Endothelial cell (in vitro differentiated cells): ENCODE results near the gene PRKAR2A. TPM values are rescaled to one million over a fixed set of nuclear protein-coding genes. Genes with fewer than 3 reads are reported as not detected.

Experiments used
- DNase-seq: peaks from one replicate; pipeline ENCODE4 v3.0.0; 2021; ENCODE audit warnings: low spot score
- H3K27ac Mint-ChIP-seq: one replicate; pipeline ENCODE4 v1.8.0; 2021; ENCODE audit warnings: mixed read lengths, inconsistent platforms; ENCODE audit not compliant: unreplicated experiment
- H3K27me3 Mint-ChIP-seq: one replicate; pipeline ENCODE4 v1.8.0; 2021; ENCODE audit warnings: mild to moderate bottlenecking, moderate library complexity, mixed read lengths, inconsistent platforms; ENCODE audit not compliant: unreplicated experiment
- H3K36me3 Mint-ChIP-seq: one replicate; pipeline ENCODE4 v1.8.0; 2021; ENCODE audit warnings: mild to moderate bottlenecking, low read depth, mixed read lengths, inconsistent platforms; ENCODE audit not compliant: unreplicated experiment
- H3K4me1 Mint-ChIP-seq: one replicate; pipeline ENCODE4 v1.8.0; 2021; ENCODE audit warnings: mild to moderate bottlenecking, mixed read lengths, inconsistent platforms; ENCODE audit not compliant: unreplicated experiment
- H3K4me3 Mint-ChIP-seq: one replicate; pipeline ENCODE4 v1.8.0; 2021; ENCODE audit warnings: mild to moderate bottlenecking, mixed read lengths, inconsistent platforms; ENCODE audit not compliant: unreplicated experiment
- H3K9me3 Mint-ChIP-seq: one replicate; pipeline ENCODE4 v1.8.0; 2021; ENCODE audit warnings: mixed read lengths, inconsistent platforms; ENCODE audit not compliant: unreplicated experiment
- CTCF ChIP-seq: fragments of 200-600 bp; sonication (generic); IDR thresholded peaks from one replicate; pipeline ENCODE4 v1.5.0; 2021; ENCODE audit warnings: antibody characterized with exemption; ENCODE audit not compliant: unreplicated experiment
- total RNA-seq: library from RNA; stranded (reverse); fragmentation: NEBNext Ultra II Directional; extraction: Animal tissue kit (Norgen Biotek cat#: 25700); gene quantifications from one replicate; pipeline ENCODE4 v1.2.1, GENCODE V29; 2021; ENCODE audit not compliant: unreplicated experiment

The PRKAR2A gene
- total RNA-seq, 1 donor from 2014 or later, result 67.3 TPM

GRCh38 chr3:48700731-48701405 is 146.8 kb downstream of the PRKAR2A start:
- peaks cover 14% of the 10 kb centered on the region for H3K36me3 Mint-ChIP-seq

GRCh38 chr3:48698891-48699290 is 148.8 kb downstream of the PRKAR2A start:
- Mint-ChIP-seq H3K27me3 (peaks cover 1% of the 10 kb centered on the region), H3K36me3 (peaks cover 21% of the 10 kb centered on the region), H3K4me3 (no peak overlapping the region), H3K27ac (no peak overlapping the region), H3K4me1 (peaks cover 7% of the 10 kb centered on the region), H3K9me3 (no peaks in the 10 kb centered on the region)
- DNase-seq, result no peak
- TF ChIP-seq CTCF, result no peak

More at GRCh38 chr3:48700731-48701405, 146.8 kb downstream of the PRKAR2A start:
- Mint-ChIP-seq H3K27ac (no peak overlapping the region), H3K4me1 (peaks cover 14% of the 10 kb centered on the region), H3K9me3 (no peaks in the 10 kb centered on the region), H3K27me3 (peaks cover 1% of the 10 kb centered on the region), H3K4me3 (no peak overlapping the region)
- no peak for DNase-seq
- no peak for TF ChIP-seq CTCF

GRCh38 chr3:48697952-48698351 is 149.7 kb downstream of the PRKAR2A start:
- peaks cover 29% of the 10 kb centered on the region for H3K36me3 Mint-ChIP-seq
- TF ChIP-seq CTCF, result no peak
- no peak overlapping the region for H3K27ac Mint-ChIP-seq
- no peaks in the 10 kb centered on the region for H3K9me3 Mint-ChIP-seq
- H3K4me1 Mint-ChIP-seq, result peaks cover 6% of the 10 kb centered on the region
- DNase-seq, result no peak
- H3K27me3 Mint-ChIP-seq, result peaks cover 1% of the 10 kb centered on the region
- H3K4me3 Mint-ChIP-seq, result no peak overlapping the region

- Mint-ChIP-seq H3K27ac (peak overlapping the region; percentile 18), H3K4me1 (peaks cover 6% of the 10 kb centered on the region), H3K27me3 (no peaks in the 10 kb centered on the region), H3K36me3 (peaks cover 31% of the 10 kb centered on the region), H3K4me3 (no peak overlapping the region), H3K9me3 (no peaks in the 10 kb centered on the region)
- TF ChIP-seq CTCF, result no peak
- no peak for DNase-seq
Measured at GRCh38 chr3:48696601-48697000, 151.1 kb downstream of the PRKAR2A start.

Other genes with a start within 250 kb of the PRKAR2A start
- gene UQCRC1, start 238.2 kb downstream of the PRKAR2A start, total RNA-seq, result 165 TPM
- gene TMEM89, start 226.1 kb downstream of the PRKAR2A start, total RNA-seq, result 0.44 TPM
- gene SLC26A6, start 212.4 kb downstream of the PRKAR2A start, total RNA-seq, result 76.1 TPM
- gene CELSR3, start 185.0 kb downstream of the PRKAR2A start, total RNA-seq, result 7.6 TPM
- 34.1 TPM for gene NCKIPSD, start 162.0 kb downstream of the PRKAR2A start, total RNA-seq
- gene IP6K2, start 130.7 kb downstream of the PRKAR2A start, total RNA-seq, result 87.9 TPM
- gene SLC25A20, start 51.0 kb upstream of the PRKAR2A start, total RNA-seq, result 3.6 TPM
- gene ARIH2, start 71.0 kb upstream of the PRKAR2A start, total RNA-seq, result 57.0 TPM
- 9.3 TPM for gene P4HTM, start 142.4 kb upstream of the PRKAR2A start, total RNA-seq
- gene WDR6, start 159.5 kb upstream of the PRKAR2A start, total RNA-seq, result 148 TPM
- gene DALRD3, start 170.7 kb upstream of the PRKAR2A start, total RNA-seq, result 27.8 TPM
- 32.3 TPM for gene NDUFAF3, start 174.2 kb upstream of the PRKAR2A start, total RNA-seq
- gene IMPDH2, start 181.5 kb upstream of the PRKAR2A start, total RNA-seq, result 111 TPM
- 136 TPM for gene QRICH1, start 246.2 kb upstream of the PRKAR2A start, total RNA-seq